Stimulated activated CD4-positive, alpha-beta T cell treated with anti-CD3 and anti-CD28 coated beads, Interleukin-12 subunit alpha, Interleukin-12 subunit beta, amount 100 ng/mL, for 48 hours (primary cell): ENCODE measurements around the gene FLVCR2.
A peak's percentile ranks its signal among the peaks of the same experiment; 100 is the strongest.

Source experiments
- DNase-seq, 3 donors: peaks; one replicate each; pipeline ENCODE4 v3.0.0-alpha.2; 2020; ENCODE audit warnings: low read depth in 2 of 3, low spot score in 1 of 3

FLVCR2 gene

GRCh38 chr14:75627406-75627805 is 49.0 kb downstream of the FLVCR2 start:
- no peak for DNase-seq

- DNase-seq = no peak
These were observed 50.4 kb downstream of the FLVCR2 start for GRCh38 chr14:75628816-75629215.

- no peak for DNase-seq
These were observed 52.5 kb downstream of the FLVCR2 start for GRCh38 chr14:75630695-75631452.

- no peak for DNase-seq
These were observed 53.0 kb downstream of the FLVCR2 start for GRCh38 chr14:75631453-75631831.

- DNase-seq = no peak
These were observed 56.4 kb downstream of the FLVCR2 start for GRCh38 chr14:75634848-75635247.

GRCh38 chr14:75636100-75636692 is 57.8 kb downstream of the FLVCR2 start:
- no peak for DNase-seq

- DNase-seq = no peak
These were observed 62.5 kb downstream of the FLVCR2 start for GRCh38 chr14:75640876-75641275.

- DNase-seq = no peak
These were observed 65.6 kb downstream of the FLVCR2 start for GRCh38 chr14:75643985-75644384.

GRCh38 chr14:75645056-75645455 is 66.6 kb downstream of the FLVCR2 start:
- no peak for DNase-seq

GRCh38 chr14:75646762-75647161 is 68.3 kb downstream of the FLVCR2 start:
- no peak for DNase-seq

GRCh38 chr14:75647640-75648039 is 69.2 kb downstream of the FLVCR2 start:
- DNase-seq = no peak

GRCh38 chr14:75648066-75648838 is 69.8 kb downstream of the FLVCR2 start:
- DNase-seq = no peak

- no peak for DNase-seq
These were observed 70.9 kb downstream of the FLVCR2 start for GRCh38 chr14:75649337-75649736.

- DNase-seq = no peak
These were observed 71.4 kb downstream of the FLVCR2 start for GRCh38 chr14:75649773-75650172.

GRCh38 chr14:75650253-75651058 is 72.0 kb downstream of the FLVCR2 start:
- DNase-seq = no peak

GRCh38 chr14:75653563-75653962 is 75.1 kb downstream of the FLVCR2 start:
- no peak for DNase-seq

GRCh38 chr14:75654127-75654732 is 75.8 kb downstream of the FLVCR2 start:
- peak; percentile 68 to 90 (median 72) for DNase-seq

- no peak for DNase-seq
These were observed 76.8 kb downstream of the FLVCR2 start for GRCh38 chr14:75655235-75655634.

GRCh38 chr14:75657331-75657730 is 78.9 kb downstream of the FLVCR2 start:
- no peak for DNase-seq

- DNase-seq = no peak
These were observed 80.5 kb downstream of the FLVCR2 start for GRCh38 chr14:75658957-75659356.

GRCh38 chr14:75660238-75660629 is 81.8 kb downstream of the FLVCR2 start:
- DNase-seq = no peak
